ENCODE measurements around the gene CRNKL1.
"Not testable (repeated sequence)": the region's sequence is repeated elsewhere in the genome, so short reads cannot be mapped to it uniquely, and the experiment has no call there.

Gene CRNKL1

GRCh38 chr20:20009784-20010253 lies 42.4 kb downstream of the CRNKL1 start:
- no peak for DNase-seq (ENCODE audit: low spot score)

DNA sequence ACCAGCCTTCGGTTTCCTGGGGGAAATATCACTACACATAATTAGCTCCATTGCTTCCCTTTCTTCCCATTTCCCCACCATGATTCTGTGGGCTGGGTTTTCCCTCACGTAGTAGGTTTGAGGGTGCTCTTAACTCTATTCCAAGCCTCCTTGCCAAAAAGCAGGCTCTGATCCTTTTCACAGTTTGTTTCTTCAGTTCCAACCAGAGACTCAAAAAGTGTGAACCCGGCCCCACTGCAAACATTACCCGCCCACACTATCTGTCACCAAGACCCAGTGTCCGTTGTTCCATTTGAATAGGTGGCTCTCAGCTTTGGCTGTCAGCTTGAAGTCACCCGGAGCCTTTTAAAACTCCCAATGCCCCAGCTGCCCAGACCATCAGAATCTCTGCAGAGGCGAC lies 46.9 kb downstream of the CRNKL1 start:
- DNase-seq (ENCODE audit: low spot score) = no peak

DNA sequence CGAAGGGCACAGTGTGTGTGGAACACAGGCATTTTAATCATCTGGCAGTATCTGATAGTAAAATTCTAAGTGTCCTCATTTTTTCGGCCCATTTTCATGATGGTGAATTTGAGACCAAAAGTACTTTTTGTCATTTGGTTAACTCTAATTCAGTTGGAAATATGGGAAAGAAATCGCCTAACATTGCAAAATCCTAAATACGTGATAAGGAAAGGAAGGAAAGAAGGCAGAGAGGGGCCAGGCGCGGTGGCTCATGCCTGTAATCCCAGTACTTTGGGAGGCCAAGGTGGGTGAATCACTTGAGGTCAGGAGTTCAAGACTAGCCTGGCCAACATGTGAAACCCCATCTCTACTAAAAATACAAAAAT lies 48.3 kb downstream of the CRNKL1 start:
- not testable (repeated sequence) for DNase-seq (ENCODE audit: low spot score)

DNA sequence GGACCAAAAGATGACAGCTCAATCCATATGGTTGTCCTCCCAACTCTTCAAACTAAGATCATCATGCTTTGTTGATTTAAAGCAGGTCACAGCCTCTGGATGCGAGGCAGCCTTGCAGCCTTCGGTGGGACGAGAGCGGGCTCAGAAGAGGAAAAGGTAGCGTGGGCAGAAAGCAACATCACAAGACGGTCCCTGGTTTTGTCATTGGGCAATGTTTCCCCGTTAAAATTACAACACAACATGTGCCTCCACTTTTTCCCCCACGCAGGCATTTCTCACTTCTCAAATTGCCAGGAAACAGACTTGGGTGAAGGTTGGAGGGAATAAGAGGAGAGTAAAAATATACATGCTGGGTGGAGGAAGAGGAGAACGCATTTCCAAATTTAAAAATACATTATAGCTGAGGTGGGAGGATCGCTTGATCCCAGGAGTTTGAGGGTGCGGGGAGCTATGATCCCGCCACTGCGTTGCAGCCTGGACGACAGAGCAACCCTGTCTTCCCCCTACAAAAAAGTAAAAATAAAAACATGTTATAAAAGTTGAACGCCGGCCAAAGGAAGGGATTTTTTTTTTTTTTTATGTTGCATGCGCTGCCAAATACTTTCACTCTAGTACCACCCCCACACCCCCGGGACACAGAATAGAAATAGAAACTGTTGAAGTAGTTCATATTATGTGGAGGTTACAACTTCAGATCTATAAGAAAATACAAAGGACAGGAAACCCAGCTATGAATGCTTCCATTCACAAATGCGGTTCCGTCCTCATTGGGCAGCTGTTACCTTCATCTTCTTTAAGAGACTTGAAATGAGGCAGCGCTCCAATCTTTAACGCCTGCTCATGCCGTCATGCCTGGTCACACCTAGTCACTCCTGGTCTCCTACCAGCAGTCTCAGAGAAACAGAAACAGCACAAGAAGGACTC lies 49.0 kb downstream of the CRNKL1 start:
- no peak for DNase-seq (ENCODE audit: low spot score)

DNA sequence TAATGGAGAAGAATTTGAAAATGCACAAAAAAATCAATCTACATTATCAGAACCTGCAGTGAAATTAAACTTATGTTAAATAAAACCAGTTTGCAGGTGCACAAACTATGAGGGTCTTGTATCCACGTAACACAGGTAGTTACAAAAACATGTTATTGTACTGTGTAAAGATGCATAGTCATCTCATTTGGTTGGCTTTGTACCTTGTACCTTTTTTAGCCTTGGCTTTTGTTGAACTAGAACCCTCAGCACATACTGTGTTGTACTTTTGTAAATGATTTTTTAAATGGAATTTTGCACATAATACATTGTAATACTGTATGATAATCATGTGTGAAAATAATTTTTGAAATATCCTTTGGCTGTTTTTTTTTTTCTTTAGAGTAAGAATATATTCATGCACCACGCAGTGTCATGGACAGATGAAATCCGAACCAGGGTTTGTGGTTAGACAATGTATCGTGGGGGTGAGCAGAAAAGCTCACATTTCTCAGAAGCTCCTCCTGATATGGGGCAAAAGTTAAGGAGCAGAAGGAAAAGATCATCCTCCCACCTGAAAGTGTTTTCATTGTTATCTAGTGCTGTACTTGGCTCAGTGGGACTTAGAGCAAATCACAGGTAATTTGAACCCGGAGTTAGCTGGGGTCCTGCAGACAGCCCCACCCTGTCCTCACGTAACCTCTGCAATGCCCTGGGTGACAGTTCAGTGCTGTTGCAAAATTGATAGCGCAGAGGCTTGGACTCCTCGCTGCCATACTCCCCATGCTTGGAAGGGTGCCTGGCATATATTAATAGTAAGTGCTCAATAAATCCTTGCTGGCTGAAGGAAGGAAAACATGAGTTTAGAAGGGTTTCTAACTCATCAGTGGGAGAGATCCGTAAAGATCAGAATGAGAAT lies 49.9 kb downstream of the CRNKL1 start:
- no peak for DNase-seq (ENCODE audit: low spot score)

- DNase-seq (ENCODE audit: low spot score) = no peak
Observed at GRCh38 chr20:20000211-20000968, 51.9 kb downstream of the CRNKL1 start.

DNA sequence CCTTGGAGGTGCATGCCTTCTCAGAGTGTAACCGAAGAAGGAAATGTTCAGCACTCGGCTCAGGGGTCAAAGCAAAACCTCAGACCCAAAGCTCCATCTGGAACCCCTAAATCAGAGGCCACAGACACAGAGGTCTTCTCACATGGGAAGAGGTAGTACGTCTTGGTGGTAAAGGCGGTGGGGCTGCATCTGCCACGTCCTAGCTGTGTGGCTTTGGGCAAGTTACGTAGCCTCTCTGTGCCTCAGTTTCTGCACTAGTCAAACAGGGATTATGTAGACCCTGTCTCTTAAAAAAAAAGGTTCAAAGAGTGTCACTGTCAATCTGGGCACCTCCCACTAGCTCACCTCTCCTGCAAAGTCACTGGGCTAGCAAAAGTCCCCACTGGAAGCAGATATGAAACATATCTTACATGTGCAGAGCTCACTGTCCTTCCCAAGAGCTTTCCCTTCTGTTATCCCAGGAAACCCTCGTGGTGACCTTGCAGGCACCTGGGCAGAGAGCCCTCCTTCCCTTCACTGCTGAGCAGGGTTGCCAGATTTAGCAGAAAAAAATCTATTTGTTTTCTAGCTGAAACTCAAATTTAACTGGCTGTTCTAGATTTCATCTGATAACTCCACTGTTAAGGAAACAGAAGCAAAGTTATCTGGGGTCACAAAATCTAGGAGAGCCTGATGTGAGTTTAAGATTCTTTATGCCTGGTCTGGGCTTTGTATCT lies 53.1 kb downstream of the CRNKL1 start:
- no peak for DNase-seq (ENCODE audit: low spot score)

- no peak for DNase-seq (ENCODE audit: low spot score)
Observed at GRCh38 chr20:19996917-19997316, 55.3 kb downstream of the CRNKL1 start.

DNA sequence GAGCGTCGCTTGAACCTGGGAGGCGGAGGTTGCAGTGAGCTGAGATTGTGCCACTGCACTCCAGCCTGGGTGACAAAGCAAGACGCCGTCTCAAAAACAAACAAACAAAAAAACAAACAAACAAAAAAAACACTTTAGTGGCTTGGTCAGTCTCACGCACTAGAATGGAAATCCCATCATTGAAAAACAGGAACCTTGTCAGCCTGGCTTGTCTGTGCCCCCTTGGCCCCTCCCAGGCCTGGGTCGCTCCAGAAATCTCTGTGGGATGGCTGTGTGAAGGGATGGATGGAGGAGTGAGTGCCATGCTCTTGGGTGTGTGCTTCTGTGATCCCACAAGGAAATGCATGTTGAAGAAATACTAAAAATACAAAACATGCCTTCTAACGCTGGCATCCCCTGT lies 56.0 kb downstream of the CRNKL1 start:
- no peak for DNase-seq (ENCODE audit: low spot score)

DNA sequence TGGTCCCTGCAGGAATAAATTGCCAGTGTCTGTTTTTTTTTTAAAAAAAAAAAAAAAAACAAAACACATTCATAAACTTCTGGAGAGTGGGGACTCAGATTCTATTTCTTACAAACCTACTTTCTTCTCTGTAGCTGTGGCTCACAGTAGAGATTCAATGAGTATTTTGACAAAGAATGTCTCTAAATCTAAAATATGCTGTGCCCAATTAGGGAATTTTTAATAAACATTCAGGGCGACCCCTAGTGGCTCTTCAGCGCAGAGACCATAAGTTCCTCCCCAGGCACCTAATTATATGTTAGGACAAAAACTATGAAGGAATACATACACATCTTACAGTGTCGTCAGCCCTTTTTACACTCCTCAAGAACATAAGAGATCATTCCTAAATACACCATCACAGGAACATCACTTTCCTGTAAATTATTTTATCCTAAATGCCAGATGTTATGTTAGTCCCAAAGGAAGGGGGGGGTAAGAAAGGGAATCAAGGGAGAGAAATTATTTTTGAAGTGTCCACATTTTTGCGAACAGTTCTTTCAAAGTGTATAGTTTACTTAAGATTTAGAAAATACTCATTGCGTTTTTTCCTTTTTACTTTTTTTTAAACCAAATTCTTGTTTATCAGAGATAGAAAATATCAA lies 56.9 kb downstream of the CRNKL1 start:
- peak; percentile 38 for DNase-seq (ENCODE audit: low spot score)

DNA sequence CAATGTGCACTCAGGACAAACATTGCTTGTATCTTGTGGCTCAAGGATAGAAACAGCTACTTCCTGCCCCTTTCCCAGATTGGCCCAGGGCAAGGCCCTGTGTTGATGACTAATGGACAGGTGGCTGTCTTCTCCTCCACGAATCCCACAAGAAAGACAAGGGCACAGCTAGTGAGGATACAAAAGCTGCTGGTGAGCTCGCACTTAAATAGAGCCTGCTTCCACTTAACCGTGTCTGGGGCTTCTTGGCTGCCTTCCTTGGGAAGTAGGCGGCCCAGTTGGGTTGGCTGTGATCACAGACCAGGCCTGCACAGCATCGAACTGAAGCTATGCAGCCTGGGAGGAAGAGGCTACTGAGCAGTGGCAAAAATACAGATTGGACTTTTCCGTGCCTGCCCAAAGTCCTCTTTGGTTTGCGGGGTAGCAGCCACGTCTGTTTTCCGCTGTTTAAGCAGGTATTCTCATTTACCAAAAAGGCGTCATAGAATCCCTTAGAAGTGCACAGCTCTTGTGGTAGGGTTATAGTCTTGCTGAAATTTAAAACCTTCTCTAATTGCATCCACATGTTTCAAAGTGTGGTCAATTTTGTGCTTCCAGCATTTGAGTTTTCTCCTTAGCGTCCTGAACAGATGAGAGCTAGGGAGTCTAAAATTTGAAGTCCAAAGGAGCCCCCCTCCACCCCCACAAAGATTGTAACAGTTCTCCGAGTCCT lies 58.2 kb downstream of the CRNKL1 start:
- no peak for DNase-seq (ENCODE audit: low spot score)

- DNase-seq (ENCODE audit: low spot score) = no peak
Observed at GRCh38 chr20:19992996-19993908, 59.0 kb downstream of the CRNKL1 start.

DNA sequence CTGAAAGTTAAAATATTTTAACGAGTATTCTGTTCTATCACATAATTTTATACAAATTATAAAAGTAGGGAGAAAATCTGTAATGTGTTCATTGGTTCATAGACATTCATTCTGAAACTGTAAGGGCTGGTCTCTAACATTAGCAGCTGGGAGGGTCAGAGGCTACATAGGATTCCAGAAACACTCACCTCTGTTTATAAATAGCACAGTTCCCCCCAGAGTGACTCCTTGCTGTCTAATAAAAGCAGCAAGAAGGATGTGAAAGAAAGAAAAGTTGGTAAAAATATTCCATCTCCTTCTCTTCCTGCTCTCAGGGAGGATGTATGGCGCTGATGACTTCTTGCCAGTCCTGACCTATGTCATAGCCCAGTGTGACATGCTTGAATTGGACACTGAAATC lies 60.4 kb downstream of the CRNKL1 start:
- no peak for DNase-seq (ENCODE audit: low spot score)

DNA sequence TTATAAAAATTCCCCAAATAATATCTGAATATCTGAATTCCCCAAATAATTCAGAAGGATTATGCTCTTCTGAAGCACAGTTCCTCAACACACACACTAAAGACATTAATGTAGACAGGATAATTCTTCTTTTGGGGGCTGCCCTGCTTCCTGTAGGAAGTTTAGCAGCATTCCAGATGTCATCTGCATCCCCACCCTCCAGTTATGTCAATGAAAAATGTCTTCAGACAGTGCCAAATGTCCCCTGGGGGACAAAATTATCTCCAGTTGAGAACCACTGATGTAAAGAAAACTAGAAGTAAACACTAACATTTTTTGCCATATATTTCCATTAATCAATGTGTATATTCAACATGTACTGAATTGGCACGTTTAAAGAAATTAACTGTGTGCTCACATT lies 61.0 kb downstream of the CRNKL1 start:
- DNase-seq (ENCODE audit: low spot score) = no peak

GRCh38 chr20:19990850-19991249 lies 61.4 kb downstream of the CRNKL1 start:
- DNase-seq (ENCODE audit: low spot score) = no peak

DNA sequence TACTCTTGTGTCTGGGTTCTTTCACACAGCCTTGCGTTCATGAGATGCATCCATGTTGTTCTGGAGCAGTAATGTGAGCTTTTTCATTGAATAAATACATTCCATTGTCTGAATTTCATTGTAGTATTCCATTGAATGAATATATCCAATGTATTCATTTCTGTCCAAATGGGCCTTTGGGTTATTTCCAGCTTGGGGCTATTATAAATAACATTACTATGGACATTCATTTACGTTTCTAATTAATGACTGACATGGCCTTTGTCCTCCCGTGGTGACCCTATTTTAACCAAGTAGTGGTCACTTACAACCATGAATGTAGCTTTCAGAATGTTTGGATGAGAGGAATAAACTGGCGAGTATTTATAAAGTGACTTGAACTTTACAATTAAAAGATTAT lies 65.2 kb downstream of the CRNKL1 start:
- no peak for DNase-seq (ENCODE audit: low spot score)

DNA sequence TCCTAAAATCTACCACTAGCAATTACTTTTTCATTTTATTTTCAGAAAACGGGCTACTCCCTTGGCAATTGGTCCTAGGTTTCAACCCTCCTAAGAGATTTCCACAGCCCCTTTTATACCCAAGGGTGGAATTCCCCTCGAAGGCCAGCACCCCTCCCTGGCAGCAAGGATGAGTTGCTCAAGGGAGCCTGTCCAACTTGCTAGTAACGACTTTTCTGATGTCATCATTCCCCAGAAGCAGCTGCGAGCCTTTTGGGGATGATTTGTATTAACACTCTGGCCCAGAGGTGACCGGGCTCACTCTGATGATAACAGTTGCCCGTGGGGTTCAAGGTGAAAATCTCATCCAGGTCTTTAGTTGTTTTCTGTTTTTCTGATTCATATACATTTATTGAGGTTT lies 65.8 kb downstream of the CRNKL1 start:
- DNase-seq (ENCODE audit: low spot score) = no peak

Measured in CD4-positive, alpha-beta T cell treated with Interleukin-15 for 4 hours (primary cell).